Thyroid gland (tissue), 4 donors: Measurements from ENCODE around the gene TGIF2. TPM values are rescaled to one million over a fixed set of nuclear protein-coding genes. Genes with fewer than 3 reads are reported as not detected.
A peak's percentile ranks its signal among the peaks of the same experiment; 100 is the strongest.

Source experiments
- DNase-seq, 2 donors: peaks; one replicate each; pipeline ENCODE4 v3.0.0-alpha.2; 2019
- H3K27ac ChIP-seq, 3 donors: fragments of 200-600 bp; sonication (generic); 1 replicate in 2 of 3; 2 replicates in 1 of 3; pipeline ENCODE4 v1.5.1; 2016 to 2019; ENCODE audit warnings: mild to moderate bottlenecking in 1 of 3, moderate library complexity in 1 of 3
- H3K27me3 ChIP-seq: fragments of 200-600 bp; sonication (generic); one replicate; pipeline ENCODE4 v1.5.1; 2019
- H3K36me3 ChIP-seq, 2 donors: fragments of 200-600 bp; sonication (generic); one replicate each; pipeline ENCODE4 v1.5.1; 2016 to 2019
- H3K4me1 ChIP-seq, 2 donors: fragments of 200-600 bp; sonication (generic); one replicate each; pipeline ENCODE4 v1.5.1; 2017 to 2019
- H3K4me3 ChIP-seq, 3 donors: fragments of 200-600 bp; sonication (generic); replicated peaks in 1 of 3; 1 replicate in 2 of 3; 2 replicates in 1 of 3; pipeline ENCODE4 v1.5.1; 2016; ENCODE audit warnings: mild to moderate bottlenecking in 1 of 3
- H3K9me3 ChIP-seq: fragments of 200-600 bp; sonication (generic); one replicate; pipeline ENCODE4 v1.5.1; 2017
- CTCF ChIP-seq, 6 experiments: fragments of 200-600 bp in 3 of 6; fragments of 450-650 bp in 3 of 6; sonication (generic) in 3 of 6; IDR thresholded peaks; one replicate each; pipeline ENCODE4 v1.5.1; 2016 to 2019; ENCODE audit warnings: antibody characterized with exemption in 6 of 6, mild to moderate bottlenecking in 2 of 6, inconsistent platforms in 1 of 6, moderate library complexity in 1 of 6
- POLR2A ChIP-seq, 2 donors: fragments of 450-650 bp; IDR thresholded peaks; one replicate each; pipeline ENCODE4 v1.6.1; 2017; ENCODE audit warnings: antibody characterized with exemption in 2 of 2, mild to moderate bottlenecking in 2 of 2, moderate library complexity in 1 of 2
- WGBS, 2 donors: methylation state at CpG; one replicate each; pipeline ENCODE4 v1.1.5; 2017; 5-methylcytosine and 5-hydroxymethylcytosine counted together
- intact Hi-C: fragments of 100-400 bp; cut with DNase I; formaldehyde crosslinking; loops from one replicate; pipeline ENCODE4 v1.15.1; 2023
- total RNA-seq, 4 donors: library from RNA; depleted of rRNA; stranded (reverse); fragments of >200 nt; gene quantifications; one replicate each; pipeline ENCODE4 v1.2.3, GENCODE V29; 2016

Gene TGIF2
- total RNA-seq, 4 donors from 2014 or later: 14.2 to 28.8 (median 18.9) TPM

GRCh38 chr20:36543184-36544133, 29.9 kb upstream of the TGIF2 start:
- Histone ChIP-seq H3K9me3 (no peaks in the 10 kb centered on the region), H3K36me3 (peaks cover 5 to 22% of the 10 kb centered on the region in 2 donors), H3K4me3 (peak overlapping the region in 1 of 3 donors; percentile 82), H3K27me3 (no peaks in the 10 kb centered on the region), H3K4me1 (peaks cover 40 to 46% of the 10 kb centered on the region in 2 donors), H3K27ac (peak overlapping the region; percentile 94 to 100 (median 95))
- TF ChIP-seq POLR2A (IDR thresholded peaks at IDR 0.05): no peak
- TF ChIP-seq CTCF (IDR thresholded peaks at IDR 0.05): no peak
- intact Hi-C loops: no loop called here
- DNase-seq: peak; percentile 55 to 68
- 67 to 78% methylated on average over 12 to 14 of the region's 14 CpGs for WGBS, 2 donors

GRCh38 chr20:36544134-36545018, 29.0 kb upstream of the TGIF2 start:
- Histone ChIP-seq H3K27ac (peak overlapping the region; percentile 94 to 100 (median 95)), H3K4me1 (peaks cover 39 to 40% of the 10 kb centered on the region in 2 donors), H3K27me3 (no peaks in the 10 kb centered on the region), H3K4me3 (no peak overlapping the region), H3K9me3 (no peaks in the 10 kb centered on the region), H3K36me3 (peaks cover 5 to 25% of the 10 kb centered on the region in 2 donors)
- intact Hi-C loops: no loop called here
- peak; percentile 81 to 85 for DNase-seq
- WGBS, 2 donors: 41 to 54% methylated on average over 10 to 15 of the region's 15 CpGs
- TF ChIP-seq CTCF (IDR thresholded peaks at IDR 0.05) (peak in 1 of 6 experiments; percentile 5), POLR2A (IDR thresholded peaks at IDR 0.05) (no peak)

- no peaks in the 10 kb centered on the region for H3K9me3 ChIP-seq
- no peaks in the 10 kb centered on the region for H3K27me3 ChIP-seq
- H3K27ac ChIP-seq: no peak overlapping the region
- no peak for DNase-seq
- H3K4me3 ChIP-seq: no peak overlapping the region
- H3K36me3 ChIP-seq: peaks cover 5 to 25% of the 10 kb centered on the region in 2 donors
- intact Hi-C loops: no loop called here
- WGBS, 2 donors: 88 to 90% methylated on average over 8 to 10 of the region's 14 CpGs
- peaks cover 30 to 34% of the 10 kb centered on the region in 2 donors for H3K4me1 ChIP-seq
- TF ChIP-seq POLR2A (IDR thresholded peaks at IDR 0.05): no peak
- no peak for TF ChIP-seq CTCF (IDR thresholded peaks at IDR 0.05)
Measured at GRCh38 chr20:36546111-36546736, 27.2 kb upstream of the TGIF2 start.

GRCh38 chr20:36547186-36548005, 26.0 kb upstream of the TGIF2 start:
- no peaks in the 10 kb centered on the region for H3K9me3 ChIP-seq
- no peak for DNase-seq
- peaks cover 25 to 26% of the 10 kb centered on the region in 2 donors for H3K4me1 ChIP-seq
- peaks cover 5 to 25% of the 10 kb centered on the region in 2 donors for H3K36me3 ChIP-seq
- no peak overlapping the region for H3K27ac ChIP-seq
- no peaks in the 10 kb centered on the region for H3K27me3 ChIP-seq
- H3K4me3 ChIP-seq: no peak overlapping the region
- WGBS, 2 donors: 85 to 90% methylated on average over 9 to 10 of the region's 12 CpGs
- intact Hi-C loops: no loop called here
- TF ChIP-seq POLR2A (IDR thresholded peaks at IDR 0.05) (no peak), CTCF (IDR thresholded peaks at IDR 0.05) (no peak)
